ENCODE data around the gene SIPA1L3. TPM values are rescaled to one million over a fixed set of nuclear protein-coding genes. Genes with fewer than 3 reads are reported as not detected.

The SIPA1L3 gene
- total and polyA plus RNA-seq, 9 of the 15 experiments (the other 6 are each of a cell fraction or from before 2014, with no cell fraction given): 0.01 to 6.1 (median 2.5) TPM

- ChIA-PET POLR2A (no interaction called here), CTCF (ENCODE audit: low intra/inter-chr PET ratio) (no interaction called here)
- Histone ChIP-seq H3K36me3 (ENCODE audit: control insufficient read depth, insufficient read depth, low read length) (0 out of 3 replicates have a peak, but pooled peaks cover 3% of the 10 kb centered on the region), H3K27ac (ENCODE audit: extremely low read depth, low read depth, low read length) (no peak overlapping the region), H3K9me3 (replicated peaks; ENCODE audit: control insufficient read depth, insufficient read depth, low read depth, low read length) (0 out of 2 replicates have a peak, but pooled peaks cover 2% of the 10 kb centered on the region), H3K79me2 (ENCODE audit: control insufficient read depth, insufficient read depth, low read length) (no peaks in the 10 kb centered on the region), H3K9me1 (ENCODE audit: control insufficient read depth, insufficient read depth, low read length) (no peaks in the 10 kb centered on the region), H4K20me1 (replicated peaks; ENCODE audit: control insufficient read depth, insufficient read depth, low read length) (no peaks in the 10 kb centered on the region), H3K9ac (ENCODE audit: insufficient read depth in 1 of 2, low read depth in 2 of 2, low read length in 2 of 2) (no peak overlapping the region), H2AFZ (ENCODE audit: low read depth, low read length) (no peak overlapping the region), H3K27me3 (ENCODE audit: control insufficient read depth in 2 of 2, insufficient read depth in 2 of 2, low read length in 2 of 2) (no peaks in the 10 kb centered on the region), H3K4me2 (ENCODE audit: insufficient read depth, low read length) (no peak overlapping the region), H3K4me3 (no peak overlapping the region), H3K4me1 (replicated peaks in 1 of 2; ENCODE audit: control insufficient read depth in 2 of 2, insufficient read depth in 2 of 2, low read length in 2 of 2) (peaks cover 0 to 3% of the 10 kb centered on the region in 2 experiments; a peak in 1 of 5 replicates)
- no peak for ATAC-seq
- no peak for FAIRE-seq
- TF ChIP-seq, protein P1, sequence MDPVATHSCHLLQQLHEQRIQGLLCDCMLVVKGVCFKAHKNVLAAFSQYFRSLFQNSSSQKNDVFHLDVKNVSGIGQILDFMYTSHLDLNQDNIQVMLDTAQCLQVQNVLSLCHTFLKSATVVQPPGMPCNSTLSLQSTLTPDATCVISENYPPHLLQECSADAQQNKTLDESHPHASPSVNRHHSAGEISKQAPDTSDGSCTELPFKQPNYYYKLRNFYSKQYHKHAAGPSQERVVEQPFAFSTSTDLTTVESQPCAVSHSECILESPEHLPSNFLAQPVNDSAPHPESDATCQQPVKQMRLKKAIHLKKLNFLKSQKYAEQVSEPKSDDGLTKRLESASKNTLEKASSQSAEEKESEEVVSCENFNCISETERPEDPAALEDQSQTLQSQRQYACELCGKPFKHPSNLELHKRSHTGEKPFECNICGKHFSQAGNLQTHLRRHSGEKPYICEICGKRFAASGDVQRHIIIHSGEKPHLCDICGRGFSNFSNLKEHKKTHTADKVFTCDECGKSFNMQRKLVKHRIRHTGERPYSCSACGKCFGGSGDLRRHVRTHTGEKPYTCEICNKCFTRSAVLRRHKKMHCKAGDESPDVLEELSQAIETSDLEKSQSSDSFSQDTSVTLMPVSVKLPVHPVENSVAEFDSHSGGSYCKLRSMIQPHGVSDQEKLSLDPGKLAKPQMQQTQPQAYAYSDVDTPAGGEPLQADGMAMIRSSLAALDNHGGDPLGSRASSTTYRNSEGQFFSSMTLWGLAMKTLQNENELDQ (CRISPR knock-in tag; IDR thresholded peaks at IDR 0.05; ENCODE audit: borderline replicate concordance): no peak
- TF ChIP-seq CXXC5 (CRISPR knock-in tag; IDR thresholded peaks at IDR 0.05) (no peak), CBFB (CRISPR knock-in tag; IDR thresholded peaks at IDR 0.05) (no peak), SETDB1 (IDR thresholded peaks at IDR 0.05; ENCODE audit: low read length) (no peak)
- TF ChIP-seq, protein P2, sequence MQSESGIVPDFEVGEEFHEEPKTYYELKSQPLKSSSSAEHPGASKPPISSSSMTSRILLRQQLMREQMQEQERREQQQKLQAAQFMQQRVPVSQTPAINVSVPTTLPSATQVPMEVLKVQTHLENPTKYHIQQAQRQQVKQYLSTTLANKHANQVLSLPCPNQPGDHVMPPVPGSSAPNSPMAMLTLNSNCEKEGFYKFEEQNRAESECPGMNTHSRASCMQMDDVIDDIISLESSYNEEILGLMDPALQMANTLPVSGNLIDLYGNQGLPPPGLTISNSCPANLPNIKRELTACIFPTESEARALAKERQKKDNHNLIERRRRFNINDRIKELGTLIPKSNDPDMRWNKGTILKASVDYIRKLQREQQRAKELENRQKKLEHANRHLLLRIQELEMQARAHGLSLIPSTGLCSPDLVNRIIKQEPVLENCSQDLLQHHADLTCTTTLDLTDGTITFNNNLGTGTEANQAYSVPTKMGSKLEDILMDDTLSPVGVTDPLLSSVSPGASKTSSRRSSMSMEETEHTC (IDR thresholded peaks at IDR 0.05): no peak
- BruUV-seq (replicated peaks): no TSS peak
- intact Hi-C loops (cut with micrococcal nuclease) (no loop called here), in situ Hi-C loops (cut with MboI) (no loop called here)
- WGBS (ENCODE audit: insufficient coverage, low coverage, missing lambda C conversion rate): 71% methylated on average over 10 of the region's 10 CpGs
- DNase-seq (ENCODE audit: extremely low read depth in 1 of 4, low spot score in 3 of 4): no peak
These were observed 194.7 kb downstream of the SIPA1L3 start for GRCh38 chr19:38101723-38102122.

Data from K562 (cell line).